K562 treated with DMSO at 1 percent for 12 hours (cell line): Measurements from ENCODE around the gene CCNB1IP1. TPM values are rescaled to one million over a fixed set of nuclear protein-coding genes. Genes with fewer than 3 reads are reported as not detected.

Experiments used
- total RNA-seq: library from RNA; unstranded; fragments of 300-600 nt; gene quantifications from 2 replicates; pipeline ENCODE4 v1.2.3, GENCODE V29; 2022; ENCODE audit not compliant: insufficient read depth

Gene CCNB1IP1
- 88.9 and 90.5 TPM in 2 replicates for total RNA-seq

DNA sequence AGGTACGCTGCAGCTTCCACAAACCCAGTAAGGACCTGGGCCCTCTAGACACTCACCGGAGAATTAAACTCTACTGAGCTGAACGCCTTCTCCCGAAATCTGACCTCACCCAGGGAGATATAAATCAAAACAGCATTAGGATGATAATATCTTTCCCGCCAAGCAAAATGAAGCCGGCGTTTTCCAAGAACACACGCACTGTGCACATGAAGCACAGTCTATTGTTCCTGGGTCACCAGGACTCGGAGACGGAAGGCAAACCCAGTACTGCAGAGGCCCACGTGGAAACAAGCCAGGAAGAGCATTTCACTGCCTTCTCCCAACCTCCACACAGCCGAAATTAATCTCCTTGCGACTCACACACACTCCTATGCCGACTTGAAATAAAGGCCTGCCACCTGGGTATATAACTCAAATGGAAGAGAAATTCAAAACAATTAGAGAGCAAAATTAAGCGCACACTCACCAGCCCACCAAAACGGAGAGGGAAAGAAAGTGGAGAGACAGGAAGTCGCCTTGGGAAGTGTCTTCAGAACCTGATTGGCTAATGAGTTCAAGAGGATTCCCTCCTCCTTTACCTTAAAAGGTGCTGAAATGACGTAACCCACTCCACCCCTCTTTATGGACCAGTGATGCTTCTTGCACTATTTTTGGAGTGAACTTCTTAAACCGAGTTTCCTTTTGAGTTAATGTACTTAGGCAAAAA, at the start of gene CCNB1IP1:
CCNB1IP1 (minus strand) TSS at position 492 of the 706 bp plus-strand sequence. CDS start 16,756 bp downstream, outside the sequence.

DNA sequence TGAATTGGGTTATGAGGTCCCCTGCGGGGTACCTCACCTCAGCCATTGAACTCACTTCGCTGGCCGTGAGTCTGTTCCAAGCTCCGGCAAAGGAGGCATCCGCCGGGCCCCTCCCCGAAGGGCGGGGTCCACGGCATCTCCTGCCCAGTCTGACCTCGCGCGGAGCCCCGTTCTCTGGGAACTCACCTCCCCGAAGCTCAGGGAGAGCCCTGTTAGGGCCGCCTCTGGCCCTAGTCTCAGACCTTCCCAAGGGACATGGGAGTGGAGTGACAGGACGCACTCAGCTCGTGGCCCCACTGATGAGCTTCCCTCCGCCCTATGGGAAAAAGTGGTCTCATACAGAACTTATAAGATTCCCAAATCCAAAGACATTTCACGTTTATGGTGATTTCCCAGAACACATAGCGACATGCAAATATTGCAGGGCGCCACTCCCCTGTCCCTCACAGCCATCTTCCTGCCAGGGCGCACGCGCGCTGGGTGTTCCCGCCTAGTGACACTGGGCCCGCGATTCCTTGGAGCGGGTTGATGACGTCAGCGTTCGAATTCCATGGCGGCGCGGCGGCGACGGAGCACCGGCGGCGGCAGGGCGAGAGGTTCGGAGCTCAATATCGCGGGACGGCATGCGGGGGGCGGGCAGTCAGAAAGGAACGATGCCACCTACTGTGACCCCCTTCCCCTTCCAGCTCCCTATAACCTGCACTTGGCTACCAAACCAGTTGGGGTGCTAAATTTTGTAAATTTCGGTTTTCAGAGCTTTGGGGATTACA, 10.2 kb upstream of the CCNB1IP1 start, which contains the start of gene PARP2:
PARP2 (plus strand) TSS at position 544 of the 770 bp plus-strand sequence; CDS start at position 551, 7 bp downstream.

GRCh38 chr14:20305265-20306078, 27.6 kb downstream of the CCNB1IP1 start, which contains the start of gene TTC5:
Gene TTC5, minus strand, starts transcription at chr14:20305951. Its CDS starts 14 bp downstream, at chr14:20305937.

Other genes starting within 250 kb of the CCNB1IP1 start
- not detected in 2 replicates for gene OR4K17, start 222.5 kb downstream of the CCNB1IP1 start, total RNA-seq
- not detected in 2 replicates for gene OR4N5, start 194.5 kb downstream of the CCNB1IP1 start, total RNA-seq
- gene OR11G2, start 142.4 kb downstream of the CCNB1IP1 start, total RNA-seq = not detected in 2 replicates
- not detected in 2 replicates for gene OR11H6, start 109.6 kb downstream of the CCNB1IP1 start, total RNA-seq
- gene OR11H7, start 104.3 kb downstream of the CCNB1IP1 start, total RNA-seq = not detected in 2 replicates
- not detected in 2 replicates for gene OR11H4, start 94.0 kb downstream of the CCNB1IP1 start, total RNA-seq
- gene TTC5, start 27.3 kb downstream of the CCNB1IP1 start, total RNA-seq = 3.8 and 6.4 TPM in 2 replicates
- gene PARP2, start 10.4 kb upstream of the CCNB1IP1 start, total RNA-seq = 16.7 and 36.5 TPM in 2 replicates
- 6.8 and 28.8 TPM in 2 replicates for gene TEP1, start 80.2 kb upstream of the CCNB1IP1 start, total RNA-seq
- gene KLHL33, start 102.9 kb upstream of the CCNB1IP1 start, total RNA-seq = 0.10 TPM in 1 of 2 replicates, not detected in the other
- 41.8 and 42.2 TPM in 2 replicates for gene OSGEP, start 121.5 kb upstream of the CCNB1IP1 start, total RNA-seq
- gene APEX1, start 121.9 kb upstream of the CCNB1IP1 start, total RNA-seq = 116 and 133 TPM in 2 replicates
- gene PIP4P1, start 128.2 kb upstream of the CCNB1IP1 start, total RNA-seq = 25.8 and 27.5 TPM in 2 replicates
- gene PNP, start 136.1 kb upstream of the CCNB1IP1 start, total RNA-seq = 73.6 and 78.8 TPM in 2 replicates
- gene RNASE10, start 172.3 kb upstream of the CCNB1IP1 start, total RNA-seq = not detected in 2 replicates
- not detected in 2 replicates for gene RNASE9, start 227.8 kb upstream of the CCNB1IP1 start, total RNA-seq